HG02973 (cell line): ENCODE results near the gene DGKD.

Source experiments
- ATAC-seq: cut with Tn5 transposase; IDR thresholded peaks from one replicate; pipeline ENCODE4 v1.9.1; 2021; ENCODE audit warnings: moderate library complexity; ENCODE audit not compliant: unreplicated experiment

The DGKD gene

GRCh38 chr2:233471291-233472035 is 117.2 kb downstream of the DGKD start:
- ATAC-seq = no peak

- no peak for ATAC-seq
Measured at GRCh38 chr2:233473386-233473791, 119.1 kb downstream of the DGKD start.

- no peak for ATAC-seq
Measured at GRCh38 chr2:233473878-233474277, 119.6 kb downstream of the DGKD start.

GRCh38 chr2:233474308-233475160 is 120.2 kb downstream of the DGKD start:
- ATAC-seq = no peak

GRCh38 chr2:233476063-233476410 is 121.7 kb downstream of the DGKD start:
- ATAC-seq = no peak

- no peak for ATAC-seq
Measured at GRCh38 chr2:233476651-233477547, 122.6 kb downstream of the DGKD start.

- no peak for ATAC-seq
Measured at GRCh38 chr2:233477548-233478433, 123.5 kb downstream of the DGKD start.

- no peak for ATAC-seq
Measured at GRCh38 chr2:233479616-233480489, 125.6 kb downstream of the DGKD start.

- ATAC-seq = no peak
Measured at GRCh38 chr2:233480490-233481202, 126.4 kb downstream of the DGKD start.

- no peak for ATAC-seq
Measured at GRCh38 chr2:233481368-233482142, 127.3 kb downstream of the DGKD start.

- ATAC-seq = no peak
Measured at GRCh38 chr2:233482616-233483015, 128.3 kb downstream of the DGKD start.

GRCh38 chr2:233485726-233486125 is 131.4 kb downstream of the DGKD start:
- ATAC-seq = no peak

GRCh38 chr2:233486357-233486756 is 132.1 kb downstream of the DGKD start:
- ATAC-seq = no peak

GRCh38 chr2:233486778-233487552 is 132.7 kb downstream of the DGKD start:
- no peak for ATAC-seq

- ATAC-seq = no peak
Measured at GRCh38 chr2:233487748-233488345, 133.6 kb downstream of the DGKD start.

- ATAC-seq = no peak
Measured at GRCh38 chr2:233489143-233489542, 134.8 kb downstream of the DGKD start.

GRCh38 chr2:233489666-233490065 is 135.4 kb downstream of the DGKD start:
- ATAC-seq = no peak
